CD4-positive, alpha-beta T cell treated with Interleukin-12 subunit alpha and Interleukin-12 subunit beta, for 1 hour (primary cell): Measurements from ENCODE around the gene ZNF512.
A peak's percentile ranks its signal among the peaks of the same experiment; 100 is the strongest.
"Not testable (repeated sequence)": the region's sequence is repeated elsewhere in the genome, so short reads cannot be mapped to it uniquely, and the experiment has no call there.

Experiments
- DNase-seq: peaks from one replicate; pipeline ENCODE4 v3.0.0-alpha.2; 2020

ZNF512 gene

GRCh38 chr2:27584597-27584996, 1.8 kb downstream of the ZNF512 start:
- DNase-seq, result no peak

- no peak for DNase-seq
These were observed 4.2 kb downstream of the ZNF512 start for GRCh38 chr2:27587025-27587424.

GRCh38 chr2:27588308-27588707, 5.5 kb downstream of the ZNF512 start:
- DNase-seq, result no peak

- no peak for DNase-seq
These were observed 8.9 kb downstream of the ZNF512 start for GRCh38 chr2:27591745-27592144.

GRCh38 chr2:27593240-27593639, 10.4 kb downstream of the ZNF512 start:
- no peak for DNase-seq

GRCh38 chr2:27594020-27594703, 11.3 kb downstream of the ZNF512 start:
- not testable (repeated sequence) for DNase-seq

GRCh38 chr2:27595412-27595811, 12.6 kb downstream of the ZNF512 start:
- not testable (repeated sequence) for DNase-seq

- DNase-seq, result no peak
These were observed 13.8 kb downstream of the ZNF512 start for GRCh38 chr2:27596627-27597026.

- DNase-seq, result no peak
These were observed 23.8 kb downstream of the ZNF512 start for GRCh38 chr2:27606611-27607010.

GRCh38 chr2:27613985-27614384, 31.1 kb downstream of the ZNF512 start:
- DNase-seq, result no peak

GRCh38 chr2:27615316-27615715, 32.5 kb downstream of the ZNF512 start:
- no peak for DNase-seq

- DNase-seq, result no peak
These were observed 38.7 kb downstream of the ZNF512 start for GRCh38 chr2:27621524-27621923.

- no peak for DNase-seq
These were observed 40.1 kb downstream of the ZNF512 start for GRCh38 chr2:27622921-27623384.

- no peak for DNase-seq
These were observed 42.1 kb downstream of the ZNF512 start for GRCh38 chr2:27624943-27625342.

- not testable (repeated sequence) for DNase-seq
These were observed 43.5 kb downstream of the ZNF512 start for GRCh38 chr2:27626323-27626722.

GRCh38 chr2:27626921-27627320, 44.1 kb downstream of the ZNF512 start:
- not testable (repeated sequence) for DNase-seq

GRCh38 chr2:27627963-27628766, 45.3 kb downstream of the ZNF512 start:
- DNase-seq, result no peak

- DNase-seq, result peak; percentile 93
These were observed 46.2 kb downstream of the ZNF512 start, which contains the start of the genes CCDC121 and GPN1 for GRCh38 chr2:27628767-27629709. TSS of gene CCDC121 (minus strand) at chr2:27629012. CDS start at chr2:27627799, 1,213 bp downstream. TSS of gene GPN1 (plus strand) at chr2:27629050. CDS start at chr2:27629059, 9 bp downstream.

- DNase-seq, result not testable (repeated sequence)
These were observed 47.4 kb downstream of the ZNF512 start for GRCh38 chr2:27630257-27630656.

GRCh38 chr2:27634291-27634690, 51.4 kb downstream of the ZNF512 start:
- DNase-seq, result no peak

GRCh38 chr2:27636766-27637165, 53.9 kb downstream of the ZNF512 start:
- DNase-seq, result no peak

- peak; percentile 15 for DNase-seq
These were observed 55.3 kb downstream of the ZNF512 start for GRCh38 chr2:27638037-27638637.
